Fibroblast of the aortic adventitia (primary cell): ENCODE measurements around the gene SLAIN2. TPM values are rescaled to one million over a fixed set of nuclear protein-coding genes. Genes with fewer than 3 reads are reported as not detected.

Experiments used
- DNase-seq: peaks from one replicate; pipeline ENCODE4 v3.0.0-alpha.2; 2010; ENCODE audit warnings: low read depth
- H3K4me3 ChIP-seq: 2 replicates; pipeline ENCODE4 v1.5.1; 2011; ENCODE audit warnings: low read depth, mild to moderate bottlenecking, control low read depth, low read length, moderate library complexity
- total RNA-seq: library from RNA; depleted of rRNA; stranded (reverse); fragments of >200 nt; gene quantifications from 2 replicates; pipeline ENCODE4 v1.2.3, GENCODE V29; 2012; ENCODE audit warnings: low replicate concordance
- TF ChIP-seq, protein P1 (sequence below): IDR thresholded peaks from 2 replicates; pipeline ENCODE4 v1.5.1; 2011; ENCODE audit warnings: mild to moderate bottlenecking, low read length, control low read depth, inconsistent platforms; ENCODE audit not compliant: insufficient read depth

Gene SLAIN2
- total RNA-seq, 1 donor = 93.5 TPM

DNA sequence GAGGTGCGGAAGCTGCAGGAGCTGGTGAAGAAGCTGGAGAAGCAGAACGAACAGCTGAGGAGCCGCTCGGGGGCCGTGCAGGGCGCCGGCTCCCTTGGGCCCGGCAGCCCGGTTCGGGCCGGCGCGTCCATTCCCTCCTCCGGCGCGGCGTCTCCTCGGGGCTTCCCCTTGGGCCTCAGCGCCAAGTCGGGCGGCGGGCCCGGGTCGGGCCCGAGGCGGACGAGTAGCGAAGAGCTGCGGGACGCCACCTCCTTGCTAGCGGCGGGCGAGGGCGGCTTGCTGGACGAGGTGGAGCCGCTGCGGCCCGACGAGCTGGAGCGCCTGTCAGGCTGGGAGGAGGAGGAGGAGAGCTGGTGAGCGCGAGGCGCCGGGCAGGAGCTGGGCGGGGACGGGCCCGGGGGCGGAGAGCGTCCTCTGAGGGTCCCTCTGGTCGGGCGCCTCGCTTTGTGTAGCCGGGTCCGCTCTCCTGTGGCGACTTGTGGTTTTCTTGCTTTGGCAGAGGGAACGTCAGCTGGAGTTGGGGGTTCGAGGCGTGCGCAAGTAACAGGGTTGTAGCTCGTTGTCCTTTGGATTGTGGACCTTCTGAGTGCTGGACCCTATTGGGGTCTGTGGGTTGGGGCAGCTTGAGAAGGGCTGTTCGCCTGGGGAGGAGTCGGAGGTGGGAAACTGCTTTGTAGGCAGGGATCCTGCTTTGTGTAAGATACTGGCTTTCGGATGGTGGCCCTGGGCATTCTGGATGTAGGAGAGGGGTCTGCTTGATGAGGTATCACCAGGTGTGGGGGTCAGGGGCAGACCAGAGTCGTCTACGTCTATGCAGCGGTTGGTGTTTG is 662 bp downstream of the SLAIN2 start:
- no peak for DNase-seq
- TF ChIP-seq, protein P1, sequence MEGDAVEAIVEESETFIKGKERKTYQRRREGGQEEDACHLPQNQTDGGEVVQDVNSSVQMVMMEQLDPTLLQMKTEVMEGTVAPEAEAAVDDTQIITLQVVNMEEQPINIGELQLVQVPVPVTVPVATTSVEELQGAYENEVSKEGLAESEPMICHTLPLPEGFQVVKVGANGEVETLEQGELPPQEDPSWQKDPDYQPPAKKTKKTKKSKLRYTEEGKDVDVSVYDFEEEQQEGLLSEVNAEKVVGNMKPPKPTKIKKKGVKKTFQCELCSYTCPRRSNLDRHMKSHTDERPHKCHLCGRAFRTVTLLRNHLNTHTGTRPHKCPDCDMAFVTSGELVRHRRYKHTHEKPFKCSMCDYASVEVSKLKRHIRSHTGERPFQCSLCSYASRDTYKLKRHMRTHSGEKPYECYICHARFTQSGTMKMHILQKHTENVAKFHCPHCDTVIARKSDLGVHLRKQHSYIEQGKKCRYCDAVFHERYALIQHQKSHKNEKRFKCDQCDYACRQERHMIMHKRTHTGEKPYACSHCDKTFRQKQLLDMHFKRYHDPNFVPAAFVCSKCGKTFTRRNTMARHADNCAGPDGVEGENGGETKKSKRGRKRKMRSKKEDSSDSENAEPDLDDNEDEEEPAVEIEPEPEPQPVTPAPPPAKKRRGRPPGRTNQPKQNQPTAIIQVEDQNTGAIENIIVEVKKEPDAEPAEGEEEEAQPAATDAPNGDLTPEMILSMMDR = no peak
- H3K4me3 ChIP-seq = peak overlapping the region; percentile 80

DNA sequence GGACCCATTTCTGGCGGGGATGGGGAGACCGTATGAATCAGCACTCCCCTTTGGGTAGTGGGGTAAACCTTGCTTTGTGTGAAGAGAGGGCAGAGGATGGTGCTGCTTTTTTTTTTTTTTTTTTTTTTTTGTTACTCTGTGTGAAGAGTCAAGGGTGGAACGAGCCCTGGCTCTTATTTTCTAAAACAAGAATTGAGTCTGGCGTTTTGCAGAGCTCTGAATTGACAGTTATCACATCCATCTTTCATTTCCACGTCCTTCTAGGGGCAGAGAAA is 1.2 kb downstream of the SLAIN2 start:
- H3K4me3 ChIP-seq = peak overlapping the region; percentile 80
- TF ChIP-seq, protein P1 = no peak
- DNase-seq = no peak

DNA sequence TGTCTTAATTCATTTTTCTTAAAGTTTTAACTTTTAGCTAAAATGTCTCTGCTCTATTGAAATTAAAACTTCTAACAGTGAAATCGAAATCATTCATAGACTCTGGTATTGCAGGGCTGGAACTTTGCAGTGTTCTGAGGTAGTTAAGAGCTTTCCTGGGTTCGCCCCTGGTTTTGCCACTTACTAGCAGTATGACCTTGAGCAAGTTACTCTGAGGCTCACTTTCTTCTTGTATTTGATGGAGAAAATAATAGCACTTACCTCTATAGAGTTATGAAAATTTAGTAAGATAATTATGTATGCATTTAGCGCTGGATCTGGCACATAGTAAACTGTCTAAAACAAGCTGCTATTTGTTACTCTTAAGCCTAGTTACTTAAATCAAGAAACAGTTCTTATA is 1.7 kb downstream of the SLAIN2 start:
- TF ChIP-seq, protein P1 = no peak
- H3K4me3 ChIP-seq = peak overlapping the region; percentile 80
- DNase-seq = no peak

DNA sequence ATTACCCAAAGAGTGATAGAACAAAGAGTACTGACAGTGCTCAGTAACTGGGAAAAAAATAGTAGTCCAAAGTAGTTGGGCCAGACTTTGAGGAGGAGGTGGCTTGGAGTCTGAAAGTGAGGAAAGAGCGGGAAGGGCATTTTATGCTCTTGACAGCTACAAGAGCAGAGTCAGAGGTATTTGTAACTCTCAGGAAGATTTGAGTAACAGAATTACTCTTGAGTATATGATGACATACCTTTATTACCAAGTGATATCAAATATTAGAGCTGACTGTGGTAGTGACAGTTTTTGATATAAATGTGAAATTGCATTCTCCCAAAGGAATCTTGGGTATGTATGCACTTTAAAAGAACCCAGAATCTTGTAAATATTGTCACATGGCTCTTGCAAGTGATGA is 2.2 kb downstream of the SLAIN2 start:
- TF ChIP-seq, protein P1 = no peak
- peak; percentile 39 for DNase-seq
- H3K4me3 ChIP-seq = peak overlapping the region; percentile 80

DNA sequence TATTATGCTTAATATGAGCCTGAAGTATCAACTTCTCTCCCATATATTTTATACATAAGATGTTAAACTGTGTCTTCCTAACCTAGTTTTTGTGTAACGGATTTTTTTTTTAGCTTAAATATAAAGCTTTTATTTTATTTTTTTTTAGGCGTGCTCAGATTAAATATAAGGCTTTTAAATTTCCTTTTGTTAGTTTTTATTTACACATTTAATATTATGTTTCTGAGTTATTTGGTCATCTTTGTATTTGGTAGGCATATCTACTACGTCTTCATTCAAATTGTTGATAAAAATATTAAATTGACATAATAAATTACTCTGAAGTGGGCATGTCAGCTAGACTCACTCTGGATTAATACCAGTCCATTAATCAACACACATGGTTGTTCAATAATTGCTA is 4.2 kb downstream of the SLAIN2 start:
- no peak for DNase-seq
- no peak overlapping the region for H3K4me3 ChIP-seq
- TF ChIP-seq, protein P1 = no peak

DNA sequence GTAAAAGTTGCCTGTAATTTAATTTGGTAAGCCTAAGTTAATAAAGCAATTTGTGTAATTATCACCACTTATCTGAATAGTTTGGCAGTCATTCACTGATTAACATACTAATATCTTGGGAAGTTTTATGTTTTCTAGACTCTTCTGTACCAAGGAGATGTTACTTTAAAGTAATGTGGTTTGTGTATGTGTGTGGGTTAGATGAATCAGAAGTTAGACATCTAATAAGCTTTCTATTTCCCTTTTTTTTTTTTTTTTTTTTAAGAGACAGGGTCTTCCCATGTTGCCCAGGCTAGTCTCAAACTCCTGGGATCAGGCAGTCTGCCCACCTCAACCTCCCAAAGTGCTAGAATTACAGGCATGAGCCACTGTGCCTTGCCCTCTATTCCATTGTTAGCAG is 5.3 kb downstream of the SLAIN2 start:
- TF ChIP-seq, protein P1 = no peak
- no peak overlapping the region for H3K4me3 ChIP-seq
- no peak for DNase-seq
